Measurements from ENCODE around the gene CACNA1C.

Gene CACNA1C

GRCh38 chr12:2075508-2076195 is 22.9 kb downstream of the CACNA1C start:
- Histone ChIP-seq H3K9ac (ENCODE audit: low read depth in 1 of 2, low read length in 2 of 2) (no peak overlapping the region), H3K9me3 (ENCODE audit: control insufficient read depth in 2 of 2, low read length in 2 of 2) (no peaks in the 10 kb centered on the region), H3K36me3 (ENCODE audit: control insufficient read depth in 2 of 2, insufficient read depth in 2 of 2, low read length in 2 of 2) (no peaks in the 10 kb centered on the region), H3K4me3 (ENCODE audit: low read length in 2 of 2) (no peak overlapping the region), H3K27ac (ENCODE audit: low read depth in 2 of 2, low read length in 2 of 2) (peak overlapping the region in 1 of 2 donors; percentile 40), H3K27me3 (ENCODE audit: control insufficient read depth in 2 of 2, insufficient read depth in 2 of 2, low read length in 2 of 2) (no peaks in the 10 kb centered on the region), H3K4me1 (ENCODE audit: control insufficient read depth in 2 of 2, insufficient read depth in 2 of 2, low read length in 2 of 2) (no peaks in the 10 kb centered on the region)

DNA sequence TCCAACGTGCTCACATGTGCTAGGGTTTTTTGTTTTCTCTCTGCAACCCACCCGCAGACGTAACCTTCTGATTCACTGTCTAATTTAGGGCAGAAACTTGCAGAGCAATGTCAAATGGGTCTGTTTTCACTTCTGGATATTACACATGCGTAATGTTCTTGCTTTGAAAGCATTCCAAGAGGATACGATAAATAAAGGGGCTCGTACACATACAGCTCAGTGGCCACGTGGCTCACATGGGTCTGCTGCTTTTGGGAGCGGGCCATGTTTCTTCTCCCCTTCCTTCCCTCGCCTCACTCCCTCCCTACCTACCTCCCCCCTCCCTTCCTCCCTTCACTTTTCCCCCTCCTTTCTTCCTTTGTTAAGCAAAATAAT is 23.4 kb downstream of the CACNA1C start:
- Histone ChIP-seq H3K4me3 (ENCODE audit: low read length in 2 of 2) (no peak overlapping the region), H3K9me3 (ENCODE audit: control insufficient read depth in 2 of 2, low read length in 2 of 2) (no peaks in the 10 kb centered on the region), H3K27ac (ENCODE audit: low read depth in 2 of 2, low read length in 2 of 2) (peak overlapping the region in 1 of 2 donors; percentile 17), H3K4me1 (ENCODE audit: control insufficient read depth in 2 of 2, insufficient read depth in 2 of 2, low read length in 2 of 2) (no peaks in the 10 kb centered on the region), H3K9ac (ENCODE audit: low read depth in 1 of 2, low read length in 2 of 2) (no peak overlapping the region), H3K27me3 (ENCODE audit: control insufficient read depth in 2 of 2, insufficient read depth in 2 of 2, low read length in 2 of 2) (no peaks in the 10 kb centered on the region), H3K36me3 (ENCODE audit: control insufficient read depth in 2 of 2, insufficient read depth in 2 of 2, low read length in 2 of 2) (no peaks in the 10 kb centered on the region)

GRCh38 chr12:2076728-2077127 is 23.9 kb downstream of the CACNA1C start:
- Histone ChIP-seq H3K4me1 (ENCODE audit: control insufficient read depth in 2 of 2, insufficient read depth in 2 of 2, low read length in 2 of 2) (no peaks in the 10 kb centered on the region), H3K9ac (ENCODE audit: low read depth in 1 of 2, low read length in 2 of 2) (no peak overlapping the region), H3K36me3 (ENCODE audit: control insufficient read depth in 2 of 2, insufficient read depth in 2 of 2, low read length in 2 of 2) (no peaks in the 10 kb centered on the region), H3K9me3 (ENCODE audit: control insufficient read depth in 2 of 2, low read length in 2 of 2) (no peaks in the 10 kb centered on the region), H3K4me3 (ENCODE audit: low read length in 2 of 2) (no peak overlapping the region), H3K27me3 (ENCODE audit: control insufficient read depth in 2 of 2, insufficient read depth in 2 of 2, low read length in 2 of 2) (no peaks in the 10 kb centered on the region), H3K27ac (ENCODE audit: low read depth in 2 of 2, low read length in 2 of 2) (peak overlapping the region in 1 of 2 donors; percentile 15)

- H3K27ac ChIP-seq (ENCODE audit: low read depth in 2 of 2, low read length in 2 of 2), result no peak overlapping the region
- H3K4me1 ChIP-seq (ENCODE audit: control insufficient read depth in 2 of 2, insufficient read depth in 2 of 2, low read length in 2 of 2), result no peaks in the 10 kb centered on the region
- H3K27me3 ChIP-seq (ENCODE audit: control insufficient read depth in 2 of 2, insufficient read depth in 2 of 2, low read length in 2 of 2), result no peaks in the 10 kb centered on the region
- no peaks in the 10 kb centered on the region for H3K36me3 ChIP-seq (ENCODE audit: control insufficient read depth in 2 of 2, insufficient read depth in 2 of 2, low read length in 2 of 2)
- no peak overlapping the region for H3K4me3 ChIP-seq (ENCODE audit: low read length in 2 of 2)
- no peak overlapping the region for H3K9ac ChIP-seq (ENCODE audit: low read depth in 1 of 2, low read length in 2 of 2)
- no peaks in the 10 kb centered on the region for H3K9me3 ChIP-seq (ENCODE audit: control insufficient read depth in 2 of 2, low read length in 2 of 2)
These were observed 27.8 kb downstream of the CACNA1C start for GRCh38 chr12:2080604-2081003.

DNA sequence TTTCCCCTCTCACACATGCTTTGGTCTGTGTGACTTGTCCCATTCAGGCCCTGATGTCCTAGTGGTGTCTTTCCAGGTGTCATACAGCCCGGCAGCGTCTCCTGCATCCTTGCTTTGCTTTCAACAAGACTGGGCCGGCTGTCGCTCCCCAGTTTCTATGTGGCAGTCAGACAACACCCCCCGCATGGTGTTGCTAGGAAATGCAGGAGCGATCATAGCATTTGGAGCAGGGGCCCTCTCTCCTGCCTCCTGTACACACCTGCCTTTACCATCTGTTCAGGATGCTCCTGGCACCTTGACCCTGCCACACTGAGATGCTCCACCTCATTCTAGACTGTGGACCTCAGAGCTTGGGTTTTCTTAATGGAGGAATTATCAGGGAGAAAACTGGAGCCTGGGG is 29.5 kb downstream of the CACNA1C start:
- Histone ChIP-seq H3K4me3 (ENCODE audit: low read length in 2 of 2) (no peak overlapping the region), H3K9ac (ENCODE audit: low read depth in 1 of 2, low read length in 2 of 2) (no peak overlapping the region), H3K36me3 (ENCODE audit: control insufficient read depth in 2 of 2, insufficient read depth in 2 of 2, low read length in 2 of 2) (no peaks in the 10 kb centered on the region), H3K27ac (ENCODE audit: low read depth in 2 of 2, low read length in 2 of 2) (no peak overlapping the region), H3K9me3 (ENCODE audit: control insufficient read depth in 2 of 2, low read length in 2 of 2) (no peaks in the 10 kb centered on the region), H3K27me3 (ENCODE audit: control insufficient read depth in 2 of 2, insufficient read depth in 2 of 2, low read length in 2 of 2) (no peaks in the 10 kb centered on the region), H3K4me1 (ENCODE audit: control insufficient read depth in 2 of 2, insufficient read depth in 2 of 2, low read length in 2 of 2) (no peaks in the 10 kb centered on the region)

GRCh38 chr12:2083008-2083407 is 30.2 kb downstream of the CACNA1C start:
- no peak overlapping the region for H3K9ac ChIP-seq (ENCODE audit: low read depth in 1 of 2, low read length in 2 of 2)
- no peaks in the 10 kb centered on the region for H3K4me1 ChIP-seq (ENCODE audit: control insufficient read depth in 2 of 2, insufficient read depth in 2 of 2, low read length in 2 of 2)
- no peaks in the 10 kb centered on the region for H3K27me3 ChIP-seq (ENCODE audit: control insufficient read depth in 2 of 2, insufficient read depth in 2 of 2, low read length in 2 of 2)
- no peaks in the 10 kb centered on the region for H3K36me3 ChIP-seq (ENCODE audit: control insufficient read depth in 2 of 2, insufficient read depth in 2 of 2, low read length in 2 of 2)
- H3K4me3 ChIP-seq (ENCODE audit: low read length in 2 of 2), result no peak overlapping the region
- H3K9me3 ChIP-seq (ENCODE audit: control insufficient read depth in 2 of 2, low read length in 2 of 2), result no peaks in the 10 kb centered on the region
- no peak overlapping the region for H3K27ac ChIP-seq (ENCODE audit: low read depth in 2 of 2, low read length in 2 of 2)

- Histone ChIP-seq H3K9ac (ENCODE audit: low read depth in 1 of 2, low read length in 2 of 2) (no peak overlapping the region), H3K9me3 (ENCODE audit: control insufficient read depth in 2 of 2, low read length in 2 of 2) (no peaks in the 10 kb centered on the region), H3K27me3 (ENCODE audit: control insufficient read depth in 2 of 2, insufficient read depth in 2 of 2, low read length in 2 of 2) (no peaks in the 10 kb centered on the region), H3K4me1 (ENCODE audit: control insufficient read depth in 2 of 2, insufficient read depth in 2 of 2, low read length in 2 of 2) (no peaks in the 10 kb centered on the region), H3K27ac (ENCODE audit: low read depth in 2 of 2, low read length in 2 of 2) (no peak overlapping the region), H3K36me3 (ENCODE audit: control insufficient read depth in 2 of 2, insufficient read depth in 2 of 2, low read length in 2 of 2) (no peaks in the 10 kb centered on the region), H3K4me3 (ENCODE audit: low read length in 2 of 2) (no peak overlapping the region)
These were observed 30.8 kb downstream of the CACNA1C start for GRCh38 chr12:2083561-2083960.

GRCh38 chr12:2084553-2085296 is 31.9 kb downstream of the CACNA1C start:
- no peak overlapping the region for H3K27ac ChIP-seq (ENCODE audit: low read depth in 2 of 2, low read length in 2 of 2)
- H3K9me3 ChIP-seq (ENCODE audit: control insufficient read depth in 2 of 2, low read length in 2 of 2), result no peaks in the 10 kb centered on the region
- no peaks in the 10 kb centered on the region for H3K27me3 ChIP-seq (ENCODE audit: control insufficient read depth in 2 of 2, insufficient read depth in 2 of 2, low read length in 2 of 2)
- H3K4me1 ChIP-seq (ENCODE audit: control insufficient read depth in 2 of 2, insufficient read depth in 2 of 2, low read length in 2 of 2), result no peaks in the 10 kb centered on the region
- H3K4me3 ChIP-seq (ENCODE audit: low read length in 2 of 2), result no peak overlapping the region
- no peaks in the 10 kb centered on the region for H3K36me3 ChIP-seq (ENCODE audit: control insufficient read depth in 2 of 2, insufficient read depth in 2 of 2, low read length in 2 of 2)
- H3K9ac ChIP-seq (ENCODE audit: low read depth in 1 of 2, low read length in 2 of 2), result no peak overlapping the region

DNA sequence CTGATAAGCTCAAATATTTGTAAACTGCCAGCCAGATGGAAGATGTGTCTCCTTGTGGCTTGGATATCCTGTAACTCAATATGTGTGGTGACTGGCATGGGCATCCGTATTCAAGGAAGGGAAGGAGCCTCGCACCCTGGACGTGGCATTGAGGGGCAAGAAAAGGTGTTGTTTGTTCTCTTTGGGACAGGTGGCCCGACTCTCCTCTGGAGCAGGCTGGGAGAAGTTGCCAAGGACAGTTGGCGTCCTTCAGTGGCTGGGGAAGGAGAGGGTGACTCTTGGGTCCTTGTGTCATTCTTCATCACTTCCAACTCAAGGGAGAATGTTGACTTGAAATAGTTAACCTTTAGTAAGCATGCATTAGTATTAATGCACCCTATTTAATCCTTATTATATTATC is 39.6 kb downstream of the CACNA1C start:
- Histone ChIP-seq H3K4me1 (ENCODE audit: control insufficient read depth in 2 of 2, insufficient read depth in 2 of 2, low read length in 2 of 2) (no peaks in the 10 kb centered on the region), H3K36me3 (ENCODE audit: control insufficient read depth in 2 of 2, insufficient read depth in 2 of 2, low read length in 2 of 2) (no peaks in the 10 kb centered on the region), H3K27ac (ENCODE audit: low read depth in 2 of 2, low read length in 2 of 2) (no peak overlapping the region), H3K9ac (ENCODE audit: low read depth in 1 of 2, low read length in 2 of 2) (no peak overlapping the region), H3K4me3 (ENCODE audit: low read length in 2 of 2) (no peak overlapping the region), H3K27me3 (ENCODE audit: control insufficient read depth in 2 of 2, insufficient read depth in 2 of 2, low read length in 2 of 2) (no peaks in the 10 kb centered on the region), H3K9me3 (ENCODE audit: control insufficient read depth in 2 of 2, low read length in 2 of 2) (no peaks in the 10 kb centered on the region)

- Histone ChIP-seq H3K36me3 (ENCODE audit: control insufficient read depth in 2 of 2, insufficient read depth in 2 of 2, low read length in 2 of 2) (no peaks in the 10 kb centered on the region), H3K4me3 (ENCODE audit: low read length in 2 of 2) (no peak overlapping the region), H3K27ac (ENCODE audit: low read depth in 2 of 2, low read length in 2 of 2) (no peak overlapping the region)
These were observed 40.1 kb downstream of the CACNA1C start for GRCh38 chr12:2092890-2093289.

More at GRCh38 chr12:2092890-2093289, 40.1 kb downstream of the CACNA1C start:
- Histone ChIP-seq H3K9me3 (ENCODE audit: control insufficient read depth in 2 of 2, low read length in 2 of 2) (no peaks in the 10 kb centered on the region), H3K4me1 (ENCODE audit: control insufficient read depth in 2 of 2, insufficient read depth in 2 of 2, low read length in 2 of 2) (no peaks in the 10 kb centered on the region), H3K9ac (ENCODE audit: low read depth in 1 of 2, low read length in 2 of 2) (no peak overlapping the region), H3K27me3 (ENCODE audit: control insufficient read depth in 2 of 2, insufficient read depth in 2 of 2, low read length in 2 of 2) (no peaks in the 10 kb centered on the region)
